HepG2 (cell line): ENCODE results near the gene PSMD2. TPM values are rescaled to one million over a fixed set of nuclear protein-coding genes. Genes with fewer than 3 reads are reported as not detected.
A peak's percentile ranks its signal among the peaks of the same experiment; 100 is the strongest.

Source experiments
- ATAC-seq: fragments of 200-7000 bp; cut with Tn5 transposase; 3 replicates; pipeline ENCODE4 v1.9.1; 2020; ENCODE audit warnings: mild to moderate bottlenecking, moderate library complexity
- BruUV-seq: library from RNA; stranded (reverse); fragments of 400-500 nt; replicated peaks from 2 replicates; lab custom pipeline; 2021; lab: Mats Ljungman, UMichigan
- CTCF ChIA-PET: fragments of 300-600 bp; formaldehyde crosslinking; extraction: SDS; loops from one replicate; lab custom pipeline; 2021; ENCODE audit warnings: low total read pairs, inconsistent platforms, low intra/inter-chr PET ratio; lab: Yijun Ruan, JAX
- POLR2A ChIA-PET: fragments of 350-600 bp; sonication (Branson Sonifier 250); formaldehyde crosslinking; loops from one replicate; lab custom pipeline; 2020; ENCODE audit warnings: antibody characterized with exemption, inconsistent platforms; lab: Yijun Ruan, JAX
- DNase-seq: peaks from one replicate; pipeline ENCODE4 v3.0.0-alpha.2; 2015; ENCODE audit warnings: low spot score
- FAIRE-seq: peaks from 3 replicates; lab custom pipeline; 2011; peaks lifted over from hg19 to GRCh38; lab: Jason Lieb, UNC
- H2AFZ ChIP-seq: one replicate; pipeline ENCODE4 v1.6.1; 2011; ENCODE audit warnings: low read length, inconsistent platforms
- H3K27ac ChIP-seq: fragments of 300-600 bp; 3 replicates; pipeline ENCODE4 v1.8.0; 2011; ENCODE audit warnings: mixed run types, mild to moderate bottlenecking, mixed read lengths, low read length, inconsistent platforms; ENCODE audit not compliant: insufficient read depth; ENCODE audit errors: extremely low read length
- H3K27me3 ChIP-seq, 2 experiments: fragments of 200-600 bp in 1 of 2; 2 replicates in 1 of 2; 3 replicates in 1 of 2; pipeline versions ENCODE4 v1.6.0 to v1.8.0; 2011; ENCODE audit warnings: low read length in 2 of 2, mild to moderate bottlenecking in 2 of 2, moderate library complexity in 2 of 2, inconsistent platforms in 1 of 2; ENCODE audit not compliant: insufficient read depth in 2 of 2, control insufficient read depth in 1 of 2
- H3K36me3 ChIP-seq, 2 experiments: fragments of 200-600 bp in 1 of 2; replicated peaks in 1 of 2; 2 replicates in 1 of 2; 3 replicates in 1 of 2; pipeline versions ENCODE4 v1.5.1 to v1.8.0; 2011; ENCODE audit warnings: low read length in 2 of 2, inconsistent platforms in 1 of 2; ENCODE audit not compliant: insufficient read depth in 2 of 2, control insufficient read depth in 1 of 2
- H3K4me1 ChIP-seq: 2 replicates; pipeline ENCODE4 v1.5.1; 2012; ENCODE audit warnings: low read length, inconsistent platforms; ENCODE audit not compliant: insufficient read depth
- H3K4me2 ChIP-seq: 2 replicates; pipeline ENCODE4 v1.6.0; 2011; ENCODE audit warnings: low read depth, low read length, inconsistent platforms
- H3K4me3 ChIP-seq, 3 experiments: fragments of 200-600 bp in 1 of 3; sonication (generic), shearing (Covaris generic) in 1 of 3; replicated peaks in 1 of 3; 2 replicates each; pipeline ENCODE4 v1.5.1; 2011 to 2016; ENCODE audit warnings: low read length in 3 of 3, inconsistent platforms in 2 of 3, low read depth in 2 of 3, mild to moderate bottlenecking in 2 of 3, control low read depth in 1 of 3, mixed read lengths in 1 of 3; ENCODE audit not compliant: insufficient read depth in 1 of 3
- H3K79me2 ChIP-seq: one replicate; pipeline ENCODE4 v1.6.1; 2011; ENCODE audit warnings: low read length, inconsistent platforms; ENCODE audit not compliant: insufficient read depth
- H3K9ac ChIP-seq: 2 replicates; pipeline ENCODE4 v1.6.0; 2011; ENCODE audit warnings: mild to moderate bottlenecking, low read depth, low read length, inconsistent platforms; ENCODE audit not compliant: insufficient read depth
- H3K9me3 ChIP-seq: 2 replicates; pipeline ENCODE4 v1.5.1; 2012; ENCODE audit warnings: mild to moderate bottlenecking, low read length
- H4K20me1 ChIP-seq: 2 replicates; pipeline ENCODE4 v1.6.0; 2011; ENCODE audit warnings: inconsistent platforms, mild to moderate bottlenecking, low read length, moderate library complexity; ENCODE audit not compliant: insufficient read depth
- ATF7-NPFF ChIP-seq: sonication (generic); formaldehyde crosslinking; IDR thresholded peaks from 2 replicates; pipeline ENCODE4 v1.8.1; 2023; ENCODE audit warnings: mild to moderate bottlenecking, low read depth, missing genetic modification reagents, moderate library complexity
- CBX5 ChIP-seq: sonication (generic); formaldehyde crosslinking; IDR thresholded peaks from 2 replicates; pipeline ENCODE4 v1.4.0; 2020; ENCODE audit warnings: missing genetic modification reagents, borderline replicate concordance
- CEBPB ChIP-seq: IDR thresholded peaks from 2 replicates; pipeline ENCODE4 v1.6.1; 2011; ENCODE audit warnings: low read depth, low read length, improper control_type of control experiment, borderline replicate concordance
- FIP1L1 ChIP-seq: fragments of 200-400 bp; formaldehyde crosslinking; IDR thresholded peaks from 2 replicates; pipeline ENCODE4 v1.6.1; 2018; ENCODE audit warnings: low read depth, mild to moderate bottlenecking, low read length, moderate library complexity, borderline replicate concordance; ENCODE audit not compliant: insufficient read depth
- GATAD2A ChIP-seq: IDR thresholded peaks from 2 replicates; pipeline ENCODE4 v1.6.1; 2016
- HDAC2 ChIP-seq: sonication (generic); formaldehyde crosslinking; IDR thresholded peaks from 2 replicates; pipeline ENCODE4 v1.4.0; 2020; ENCODE audit warnings: missing genetic modification reagents
- KDM2A ChIP-seq: sonication (generic); formaldehyde crosslinking; IDR thresholded peaks from 2 replicates; pipeline ENCODE4 v1.4.0; 2020; ENCODE audit warnings: low read depth, missing genetic modification reagents, borderline replicate concordance
- KDM5A ChIP-seq: fragments of 200-600 bp; sonication (generic); IDR thresholded peaks from 2 replicates; pipeline ENCODE4 v1.7.0; 2018; ENCODE audit warnings: antibody characterized with exemption, mild to moderate bottlenecking, low read length, borderline replicate concordance
- MATR3 ChIP-seq: sonication (generic); formaldehyde crosslinking; IDR thresholded peaks from 2 replicates; pipeline ENCODE4 v1.4.0; 2020; ENCODE audit warnings: missing genetic modification reagents
- MAZ ChIP-seq, 2 experiments: sonication (generic) in 1 of 2; formaldehyde crosslinking in 1 of 2; IDR thresholded peaks; 2 replicates each; pipeline versions ENCODE4 v1.5.0 to v1.6.1; 2012 to 2020; ENCODE audit warnings: low read depth in 2 of 2, mild to moderate bottlenecking in 2 of 2, borderline replicate concordance in 1 of 2, improper control_type of control experiment in 1 of 2, low read length in 1 of 2, missing genetic modification reagents in 1 of 2, moderate library complexity in 1 of 2
- RBM39 ChIP-seq: fragments of 200-400 bp; formaldehyde crosslinking; IDR thresholded peaks from one replicate; pipeline ENCODE4 v1.6.1; 2018; ENCODE audit warnings: antibody characterized with exemption, mild to moderate bottlenecking, low read depth, low read length; ENCODE audit not compliant: poor library complexity, severe bottlenecking
- SOX5 ChIP-seq: IDR thresholded peaks from 2 replicates; pipeline ENCODE4 v1.6.1; 2016; ENCODE audit warnings: borderline replicate concordance
- TARDBP ChIP-seq: sonication (generic); formaldehyde crosslinking; IDR thresholded peaks from 2 replicates; pipeline ENCODE4 v1.8.0; 2022; ENCODE audit warnings: mild to moderate bottlenecking, missing genetic modification reagents
- TMF1 ChIP-seq: sonication (generic); formaldehyde crosslinking; IDR thresholded peaks from 2 replicates; pipeline ENCODE4 v1.8.1; 2022; ENCODE audit warnings: low read depth, missing genetic modification reagents
- ZFP36L2 ChIP-seq: sonication (generic); formaldehyde crosslinking; IDR thresholded peaks from 2 replicates; pipeline ENCODE4 v1.4.0; 2020; ENCODE audit warnings: missing genetic modification reagents
- ZNF12 ChIP-seq: sonication (generic); formaldehyde crosslinking; IDR thresholded peaks from 2 replicates; pipeline ENCODE4 v1.5.0; 2020; ENCODE audit warnings: missing genetic modification reagents
- ZNF251 ChIP-seq: sonication (generic); formaldehyde crosslinking; IDR thresholded peaks from 2 replicates; pipeline ENCODE4 v1.9.0; 2021; ENCODE audit warnings: mild to moderate bottlenecking, missing genetic modification reagents
- ZNF501 ChIP-seq: sonication (generic); formaldehyde crosslinking; IDR thresholded peaks from 2 replicates; pipeline ENCODE4 v1.5.1; 2020; ENCODE audit warnings: mild to moderate bottlenecking, moderate library complexity, missing genetic modification reagents
- ZNF530 ChIP-seq: sonication (generic); formaldehyde crosslinking; IDR thresholded peaks from 2 replicates; pipeline ENCODE4 v1.5.0; 2020; ENCODE audit warnings: low read depth, mild to moderate bottlenecking, missing genetic modification reagents
- ZNF614 ChIP-seq: IDR thresholded peaks from 2 replicates; pipeline ENCODE4 v1.6.1; 2018; ENCODE audit warnings: missing biosample characterization, missing genetic modification reagents, inconsistent platforms, borderline replicate concordance
- WGBS: methylation state at CpG from one replicate; pipeline ENCODE4 v1.1.6; 2017; ENCODE audit warnings: low lambda C conversion rate; 5-methylcytosine and 5-hydroxymethylcytosine counted together
- in situ Hi-C: cut with HindIII; loops from 2 replicates; pipeline ENCODE4 v1.10.0; 2017; ENCODE audit warnings: low pct_unique_long_range_greater_than_20kb; ENCODE audit not compliant: extremely low pct_ligation_motif_present
- intact Hi-C: fragments of 100-400 bp; cut with micrococcal nuclease; formaldehyde crosslinking; loops from one replicate; pipeline ENCODE4 v1.10.0; 2022; ENCODE audit not compliant: unreplicated experiment
- polyA plus RNA-seq, 8 experiments: library from polyadenylated mRNA; depleted of rRNA in 3 of 8; stranded (reverse) in 7 of 8; unstranded in 1 of 8; fragments of >200 nt; fragmentation: Illumina TruSeq in 4 of 8; extraction: Trizol in 4 of 8; gene quantifications; 2 replicates each; pipeline versions ENCODE4 v1.2.1 to v1.2.3, GENCODE V29; 2011 to 2016; ENCODE audit warnings: low read depth in 4 of 8, missing spikeins in 1 of 8, mixed read lengths in 1 of 8; ENCODE audit not compliant: insufficient read depth in 1 of 8
- total RNA-seq, 5 experiments: library from RNA; depleted of rRNA; stranded (reverse); fragments of >200 nt; fragmentation: Illumina TruSeq; extraction: Trizol; gene quantifications; 2 replicates each; pipeline ENCODE4 v1.2.3, GENCODE V29; 2016; ENCODE audit warnings: low read depth in 1 of 5
- TF ChIP-seq, protein P1 (sequence below): sonication (generic); formaldehyde crosslinking; IDR thresholded peaks from 2 replicates; pipeline ENCODE4 v1.8.1; 2023; ENCODE audit warnings: mild to moderate bottlenecking, inconsistent platforms, moderate library complexity, missing genetic modification reagents, borderline replicate concordance
- TF ChIP-seq, protein P2 (sequence below): sonication (generic); formaldehyde crosslinking; IDR thresholded peaks from 2 replicates; pipeline ENCODE4 v1.8.0; 2022; ENCODE audit warnings: mild to moderate bottlenecking, missing genetic modification reagents, moderate library complexity
- TF ChIP-seq, protein P3 (sequence below): sonication (generic); IDR thresholded peaks from 2 replicates; pipeline ENCODE4 v1.6.1; 2016; ENCODE audit warnings: low read depth, borderline replicate concordance

The PSMD2 gene
- total and polyA plus RNA-seq, 2 of the 13 experiments (the other 11 are each of a cell fraction or from before 2014, with no cell fraction given): 125 to 200 TPM

DNA sequence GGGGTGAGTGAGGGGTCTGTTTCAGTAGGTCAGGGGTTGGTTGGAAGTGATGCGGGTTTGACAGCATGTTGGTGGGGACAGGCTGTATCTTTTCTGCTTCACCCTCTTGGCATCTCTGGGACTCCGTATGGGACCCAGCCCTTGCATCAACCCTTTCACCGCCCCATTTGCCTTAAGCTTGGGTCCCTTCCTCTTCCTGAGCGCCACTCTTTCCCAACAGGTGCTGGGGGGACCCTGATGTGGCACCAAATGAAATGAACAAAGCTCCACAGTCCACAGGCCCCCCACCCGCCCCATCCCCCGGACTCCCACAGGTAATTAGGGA, 16.5 kb downstream of the PSMD2 start:
- peak overlapping the region; percentile 98 for H3K9ac ChIP-seq
- DNase-seq: no peak
- no peaks in the 10 kb centered on the region; a peak in 1 of 5 replicates for H3K27me3 ChIP-seq
- H4K20me1 ChIP-seq: peaks cover 34% of the 10 kb centered on the region
- ChIA-PET CTCF (no interaction called here), POLR2A (interaction anchor here (0.6 to 1.9 kb wide), 9 partner anchors 9 to 159 kb away, joined by 3 to 10 read pairs (median 4); partner anchors contain the start of gene FAM131A)
- in situ Hi-C loops: no loop called here
- H3K36me3 ChIP-seq: peaks cover 14 to 38% of the 10 kb centered on the region in 2 experiments
- peak overlapping the region; percentile 94 for H3K4me2 ChIP-seq
- peaks cover 44% of the 10 kb centered on the region for H3K4me1 ChIP-seq
- H2AFZ ChIP-seq: no peak overlapping the region
- intact Hi-C loops: no loop called here
- no TSS peak for BruUV-seq
- H3K4me3 ChIP-seq: peak overlapping the region; percentile 68 to 93 (median 86)
- no peaks in the 10 kb centered on the region for H3K9me3 ChIP-seq
- peak; percentile 26 for ATAC-seq
- peaks cover 54% of the 10 kb centered on the region for H3K79me2 ChIP-seq
- 0% methylated on average over 6 of the region's 6 CpGs for WGBS
- H3K27ac ChIP-seq: peak overlapping the region; percentile 91
- no peak for FAIRE-seq
- TF ChIP-seq CBX5 (CRISPR knock-in tag) (no peak), HDAC2 (no peak), CEBPB (no peak), ZNF251 (CRISPR knock-in tag) (no peak), SOX5 (no peak), TARDBP (no peak), MATR3 (CRISPR knock-in tag) (no peak), ZFP36L2 (CRISPR knock-in tag) (no peak), ZNF614 (CRISPR knock-in tag) (no peak), KDM5A (no peak), FIP1L1 (no peak), ZNF12 (CRISPR knock-in tag) (no peak), ATF7-NPFF (CRISPR knock-in tag) (no peak), GATAD2A (CRISPR knock-in tag) (no peak), TMF1 (CRISPR knock-in tag) (no peak), ZNF530 (CRISPR knock-in tag) (no peak), ZNF501 (CRISPR knock-in tag) (no peak), MAZ (IDR thresholded peaks at IDR 0.05; ENCODE audit: borderline replicate concordance, low read depth, low read length) (no peak), MAZ (CRISPR knock-in tag; IDR thresholded peaks at IDR 0.05; ENCODE audit: low read depth) (no peak), RBM39 (peak; percentile 4), KDM2A (0 out of 2 replicates have a peak, but pooled peaks have one; percentile 2)
- TF ChIP-seq, protein P1, sequence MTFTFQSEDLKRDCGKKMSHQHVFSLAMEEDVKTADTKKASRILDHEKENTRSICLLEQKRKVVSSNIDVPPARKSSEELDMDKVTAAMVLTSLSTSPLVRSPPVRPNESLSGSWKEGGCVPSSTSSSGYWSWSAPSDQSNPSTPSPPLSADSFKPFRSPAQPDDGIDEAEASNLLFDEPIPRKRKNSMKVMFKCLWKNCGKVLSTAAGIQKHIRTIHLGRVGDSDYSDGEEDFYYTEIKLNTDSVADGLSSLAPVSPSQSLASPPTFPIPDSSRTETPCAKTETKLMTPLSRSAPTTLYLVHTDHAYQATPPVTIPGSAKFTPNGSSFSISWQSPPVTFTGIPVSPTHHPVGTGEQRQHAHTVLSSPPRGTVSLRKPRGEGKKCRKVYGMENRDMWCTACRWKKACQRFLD (CRISPR knock-in tag): 0 out of 2 replicates have a peak, but pooled peaks have one; percentile 44
- TF ChIP-seq, protein P2, sequence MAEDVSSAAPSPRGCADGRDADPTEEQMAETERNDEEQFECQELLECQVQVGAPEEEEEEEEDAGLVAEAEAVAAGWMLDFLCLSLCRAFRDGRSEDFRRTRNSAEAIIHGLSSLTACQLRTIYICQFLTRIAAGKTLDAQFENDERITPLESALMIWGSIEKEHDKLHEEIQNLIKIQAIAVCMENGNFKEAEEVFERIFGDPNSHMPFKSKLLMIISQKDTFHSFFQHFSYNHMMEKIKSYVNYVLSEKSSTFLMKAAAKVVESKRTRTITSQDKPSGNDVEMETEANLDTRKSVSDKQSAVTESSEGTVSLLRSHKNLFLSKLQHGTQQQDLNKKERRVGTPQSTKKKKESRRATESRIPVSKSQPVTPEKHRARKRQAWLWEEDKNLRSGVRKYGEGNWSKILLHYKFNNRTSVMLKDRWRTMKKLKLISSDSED (CRISPR knock-in tag): no peak
- TF ChIP-seq, protein P3, sequence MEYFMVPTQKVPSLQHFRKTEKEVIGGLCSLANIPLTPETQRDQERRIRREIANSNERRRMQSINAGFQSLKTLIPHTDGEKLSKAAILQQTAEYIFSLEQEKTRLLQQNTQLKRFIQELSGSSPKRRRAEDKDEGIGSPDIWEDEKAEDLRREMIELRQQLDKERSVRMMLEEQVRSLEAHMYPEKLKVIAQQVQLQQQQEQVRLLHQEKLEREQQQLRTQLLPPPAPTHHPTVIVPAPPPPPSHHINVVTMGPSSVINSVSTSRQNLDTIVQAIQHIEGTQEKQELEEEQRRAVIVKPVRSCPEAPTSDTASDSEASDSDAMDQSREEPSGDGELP: no peak
